ENCODE results near the gene NDUFA8. TPM values are rescaled to one million over a fixed set of nuclear protein-coding genes. Genes with fewer than 3 reads are reported as not detected.

Gene NDUFA8
- polyA plus RNA-seq, 1 experiment: 90.4 TPM

GRCh38 chr9:122197882-122198281, 38.3 kb upstream of the NDUFA8 start:
- H3K9me3 ChIP-seq (ENCODE audit: control insufficient read depth, insufficient read depth, low read length): no peaks in the 10 kb centered on the region
- ChIA-PET POLR2A (no interaction called here), CTCF (interaction anchor here (0.6 kb wide), 1 partner anchor 107 kb away, joined by 4 read pairs; no protein-coding TSS in a partner anchor)
- no peak for DNase-seq (ENCODE audit: low read depth, low spot score)
- peaks cover 24% of the 10 kb centered on the region for H3K27me3 ChIP-seq (ENCODE audit: control insufficient read depth, insufficient read depth, low read length)
- no peak overlapping the region for H3K4me3 ChIP-seq (ENCODE audit: low read depth, low read length)
- H3K27ac ChIP-seq (ENCODE audit: low read depth, low read length): no peak overlapping the region
- TF ChIP-seq CTCF (IDR thresholded peaks at IDR 0.05; ENCODE audit: low read depth, low read length): no peak

- POLR2A ChIA-PET: no interaction called here
- no peak overlapping the region for H3K27ac ChIP-seq (ENCODE audit: low read depth, low read length)
- H3K27me3 ChIP-seq (ENCODE audit: control insufficient read depth, insufficient read depth, low read length): peaks cover 25% of the 10 kb centered on the region
- H3K9me3 ChIP-seq (ENCODE audit: control insufficient read depth, insufficient read depth, low read length): no peaks in the 10 kb centered on the region
- DNase-seq (ENCODE audit: low read depth, low spot score): no peak
- H3K4me3 ChIP-seq (ENCODE audit: low read depth, low read length): no peak overlapping the region
- TF ChIP-seq CTCF (IDR thresholded peaks at IDR 0.05; ENCODE audit: low read depth, low read length): no peak
- CTCF ChIA-PET: interaction anchor here (0.6 kb wide), 1 partner anchor 108 kb away, joined by 4 read pairs; no protein-coding TSS in a partner anchor
These were observed 37.8 kb upstream of the NDUFA8 start for GRCh38 chr9:122197426-122197825.

GRCh38 chr9:122195875-122196274, 36.3 kb upstream of the NDUFA8 start:
- no peak for DNase-seq (ENCODE audit: low read depth, low spot score)
- ChIA-PET POLR2A (no interaction called here), CTCF (no interaction called here)
- no peak for TF ChIP-seq CTCF (IDR thresholded peaks at IDR 0.05; ENCODE audit: low read depth, low read length)
- H3K9me3 ChIP-seq (ENCODE audit: control insufficient read depth, insufficient read depth, low read length): no peaks in the 10 kb centered on the region
- H3K27ac ChIP-seq (ENCODE audit: low read depth, low read length): no peak overlapping the region
- peaks cover 33% of the 10 kb centered on the region for H3K27me3 ChIP-seq (ENCODE audit: control insufficient read depth, insufficient read depth, low read length)
- no peak overlapping the region for H3K4me3 ChIP-seq (ENCODE audit: low read depth, low read length)

GRCh38 chr9:122193651-122194050, 34.1 kb upstream of the NDUFA8 start:
- POLR2A ChIA-PET: no interaction called here
- TF ChIP-seq CTCF (IDR thresholded peaks at IDR 0.05; ENCODE audit: low read depth, low read length): no peak
- no peaks in the 10 kb centered on the region for H3K9me3 ChIP-seq (ENCODE audit: control insufficient read depth, insufficient read depth, low read length)
- H3K4me3 ChIP-seq (ENCODE audit: low read depth, low read length): no peak overlapping the region
- DNase-seq (ENCODE audit: low read depth, low spot score): no peak
- CTCF ChIA-PET: no interaction called here
- H3K27ac ChIP-seq (ENCODE audit: low read depth, low read length): no peak overlapping the region
- peaks cover 33% of the 10 kb centered on the region for H3K27me3 ChIP-seq (ENCODE audit: control insufficient read depth, insufficient read depth, low read length)

DNA sequence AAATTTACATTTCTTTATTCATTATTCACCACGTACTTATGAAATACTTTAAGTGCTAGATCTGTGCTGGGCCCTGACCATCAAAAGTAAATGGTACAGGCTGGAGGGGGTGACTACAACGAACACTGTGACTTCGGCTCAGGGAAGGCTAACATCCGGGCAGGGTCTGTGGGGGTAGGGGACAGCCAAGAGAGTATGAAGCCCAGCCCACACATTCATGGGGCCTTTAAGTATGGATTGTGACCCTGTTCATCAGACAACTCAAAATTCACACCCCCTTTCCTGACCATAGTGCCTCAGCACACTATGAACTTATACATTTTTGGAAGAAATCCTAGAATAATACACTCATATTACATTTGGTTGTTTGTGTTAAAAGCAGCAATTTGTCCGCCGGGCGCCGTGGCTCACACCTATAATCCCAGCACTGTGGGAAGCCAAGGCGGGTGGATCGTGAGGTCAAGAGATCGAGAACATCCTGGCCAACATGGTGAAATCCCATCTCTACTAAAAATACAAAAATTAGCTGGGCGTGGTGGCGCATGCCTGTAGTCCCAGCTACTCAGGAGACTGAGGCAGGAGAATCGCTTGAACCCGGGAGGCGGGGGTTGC, 33.4 kb upstream of the NDUFA8 start:
- Histone ChIP-seq H3K4me3 (ENCODE audit: low read depth, low read length) (no peak overlapping the region), H3K27ac (ENCODE audit: low read depth, low read length) (no peak overlapping the region), H3K9me3 (ENCODE audit: control insufficient read depth, insufficient read depth, low read length) (no peaks in the 10 kb centered on the region), H3K27me3 (ENCODE audit: control insufficient read depth, insufficient read depth, low read length) (peaks cover 32% of the 10 kb centered on the region)
- no peak for DNase-seq (ENCODE audit: low read depth, low spot score)
- CTCF ChIA-PET: no interaction called here
- TF ChIP-seq CTCF (IDR thresholded peaks at IDR 0.05; ENCODE audit: low read depth, low read length): no peak
- POLR2A ChIA-PET: interaction anchor here (0.6 kb wide), 1 partner anchor 642 kb away, joined by 3 read pairs; no protein-coding TSS in a partner anchor

Measured in AG04450 (cell line).